ENCODE measurements around the gene AMFR.

The AMFR gene

DNA sequence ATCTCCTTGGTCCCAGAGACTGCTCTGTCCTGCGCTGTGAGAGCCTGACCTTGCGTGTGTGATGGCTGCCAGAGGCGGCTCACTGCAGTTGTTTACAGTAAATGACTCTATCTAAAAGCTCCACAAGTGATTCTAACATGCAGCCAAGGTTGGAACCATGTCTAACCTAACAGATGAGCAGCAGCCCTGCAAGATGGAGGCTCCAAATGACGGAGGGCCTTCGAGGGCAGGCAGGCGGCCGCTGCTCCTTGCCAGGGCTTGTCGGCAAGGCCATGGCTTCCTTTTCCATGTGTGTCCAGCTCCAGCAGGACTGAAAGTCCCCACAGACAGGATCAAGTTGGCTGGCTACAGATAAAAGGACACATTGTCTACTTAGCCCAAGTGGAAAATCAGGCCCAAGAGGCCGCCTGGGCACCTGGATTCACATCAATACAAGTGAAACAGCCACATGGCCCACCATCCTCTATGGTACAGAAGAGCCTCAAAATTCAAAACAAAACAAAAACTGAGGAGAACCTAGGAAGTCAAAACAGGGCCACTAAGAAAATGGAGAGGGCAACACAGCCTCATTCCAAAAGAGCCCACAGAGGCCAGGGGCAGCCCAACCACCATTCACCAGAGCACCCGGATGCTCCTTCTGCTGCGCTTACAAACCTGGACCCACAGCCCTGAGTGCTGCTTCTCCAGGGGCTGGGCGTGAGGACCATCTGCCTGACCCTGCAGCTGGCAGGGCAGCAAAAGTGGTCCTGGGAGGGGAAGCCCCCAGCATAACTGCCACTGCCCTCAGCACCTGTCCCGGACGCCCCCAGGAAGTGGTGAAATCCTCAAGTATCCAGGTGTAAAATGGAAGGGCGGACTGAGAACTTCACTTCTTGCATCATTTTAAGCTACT lies 65.0 kb downstream of the AMFR start:
- DNase-seq = no peak

DNA sequence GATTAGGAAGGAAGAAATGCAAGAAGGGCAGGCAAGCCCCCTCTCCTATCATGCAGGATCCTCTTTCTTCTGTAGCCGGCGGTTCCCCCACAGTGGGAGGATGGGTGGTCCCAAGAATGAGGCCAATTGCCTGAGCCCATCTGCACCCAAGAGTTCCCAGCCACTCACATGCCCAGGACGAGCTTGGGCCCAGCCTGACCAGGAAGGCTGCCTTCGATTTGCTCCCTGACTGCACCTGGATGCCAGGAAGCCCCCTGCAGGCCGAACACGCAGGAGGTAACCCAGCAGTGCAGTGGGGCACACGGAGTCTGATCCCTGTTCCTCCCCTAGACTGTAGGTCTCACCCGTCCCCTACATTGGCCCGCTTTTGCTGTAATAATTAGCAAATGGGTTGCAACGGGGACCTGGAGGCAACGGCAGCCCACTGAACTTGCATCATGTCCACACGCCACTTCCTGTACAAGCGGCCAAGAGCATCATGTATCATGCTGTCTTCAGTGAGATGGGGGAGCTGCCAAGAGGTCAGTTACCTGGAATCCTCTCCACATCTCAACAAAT lies 67.5 kb downstream of the AMFR start:
- DNase-seq = no peak

DNA sequence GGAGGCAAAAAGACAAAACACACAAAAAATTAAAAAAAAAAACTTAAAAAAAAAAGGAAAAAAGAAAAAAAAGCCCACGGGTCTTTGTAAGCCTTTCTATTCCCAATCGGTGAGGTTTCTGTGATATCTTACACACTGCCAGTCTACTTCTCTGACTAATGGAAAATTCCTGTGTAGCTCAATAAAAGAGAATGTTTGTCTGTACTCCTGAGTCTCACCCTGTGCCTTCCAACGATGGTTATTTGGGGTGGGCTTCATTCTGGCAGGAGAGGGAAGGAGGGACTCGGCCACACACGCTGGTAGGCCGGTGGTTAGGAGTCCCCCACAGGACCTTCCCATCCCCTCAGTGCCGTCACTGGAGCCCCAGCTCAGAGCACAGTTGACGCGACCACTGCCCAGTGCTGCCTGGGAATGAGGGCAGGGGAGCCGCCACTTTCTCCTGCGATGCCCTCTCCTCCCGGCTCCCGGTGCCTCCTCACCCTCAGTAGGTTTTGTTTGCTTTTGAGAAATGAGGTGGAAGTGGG lies 68.0 kb downstream of the AMFR start:
- no peak for DNase-seq

GRCh38 chr16:56356276-56357240 lies 68.8 kb downstream of the AMFR start:
- DNase-seq = peak; percentile 82

GRCh38 chr16:56355786-56356275 lies 69.5 kb downstream of the AMFR start:
- no peak for DNase-seq

- DNase-seq = no peak
Observed at GRCh38 chr16:56355221-56355620, 70.1 kb downstream of the AMFR start.

- DNase-seq = no peak
Observed at GRCh38 chr16:56354746-56355145, 70.6 kb downstream of the AMFR start.

DNA sequence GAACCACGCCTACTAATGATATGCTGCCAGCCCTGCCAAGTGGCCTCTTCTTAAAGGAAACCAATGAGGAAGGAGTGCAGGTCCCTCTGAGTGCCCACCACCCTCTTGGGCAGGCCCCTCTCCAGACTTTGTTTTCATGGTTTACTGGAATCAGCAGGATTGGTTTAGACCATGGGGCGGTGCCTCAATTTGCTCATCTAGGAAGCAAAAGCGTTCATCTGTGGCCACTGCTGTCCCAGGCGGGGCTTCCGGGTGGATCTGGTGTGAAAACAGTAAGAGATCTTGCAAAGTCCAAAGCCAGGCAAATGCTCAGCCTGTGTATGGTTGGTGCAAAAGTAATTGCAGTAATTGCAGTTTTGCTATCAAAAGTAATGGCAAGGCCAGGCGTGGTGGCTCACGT lies 71.3 kb downstream of the AMFR start:
- no peak for DNase-seq

- DNase-seq = no peak
Observed at GRCh38 chr16:56353054-56353921, 72.1 kb downstream of the AMFR start.

- DNase-seq = no peak
Observed at GRCh38 chr16:56352351-56353053, 72.8 kb downstream of the AMFR start.

DNA sequence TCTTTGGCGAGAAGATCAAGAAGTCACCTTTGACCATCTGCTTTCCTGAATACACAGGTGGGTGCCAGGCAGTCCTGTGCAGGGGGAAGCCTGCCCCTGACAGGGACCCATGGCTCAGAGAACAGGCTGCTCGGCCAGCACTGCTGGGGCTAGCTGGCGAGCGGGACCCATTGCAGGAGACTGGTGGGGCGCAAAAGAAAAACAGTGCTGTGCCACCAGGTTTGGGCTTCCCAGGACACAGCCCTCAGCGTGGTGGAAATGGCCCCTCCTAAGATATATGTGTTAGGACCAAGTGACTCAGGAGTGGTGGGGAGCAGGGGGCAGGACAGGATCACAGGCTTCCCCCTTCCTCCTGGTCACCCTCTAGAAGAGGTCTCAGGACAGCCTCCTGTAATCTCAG lies 73.9 kb downstream of the AMFR start:
- no peak for DNase-seq

GRCh38 chr16:56350491-56351405 lies 74.6 kb downstream of the AMFR start:
- DNase-seq = no peak

DNA sequence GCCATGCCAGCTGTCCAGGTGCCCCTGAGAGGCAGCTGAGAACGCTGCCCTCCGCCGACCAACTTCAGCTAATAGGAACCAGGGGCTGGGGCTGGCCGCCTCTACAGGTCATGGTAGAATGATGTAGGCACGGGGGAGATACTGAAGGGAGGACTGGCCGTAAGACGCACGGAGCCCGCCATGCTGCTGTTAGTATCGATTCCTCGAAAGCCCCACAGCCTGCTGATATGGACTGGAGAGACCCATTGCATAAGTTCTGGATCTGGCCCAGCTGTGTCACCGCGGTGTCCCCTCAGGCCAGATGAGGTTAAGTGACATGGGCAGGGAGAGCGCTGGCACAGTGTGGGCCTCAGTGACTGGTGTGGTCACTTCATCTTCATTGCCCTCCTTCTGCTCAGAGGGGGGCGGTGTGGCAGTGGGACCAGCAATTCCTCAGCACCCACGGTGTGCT lies 75.6 kb downstream of the AMFR start:
- no peak for DNase-seq

DNA sequence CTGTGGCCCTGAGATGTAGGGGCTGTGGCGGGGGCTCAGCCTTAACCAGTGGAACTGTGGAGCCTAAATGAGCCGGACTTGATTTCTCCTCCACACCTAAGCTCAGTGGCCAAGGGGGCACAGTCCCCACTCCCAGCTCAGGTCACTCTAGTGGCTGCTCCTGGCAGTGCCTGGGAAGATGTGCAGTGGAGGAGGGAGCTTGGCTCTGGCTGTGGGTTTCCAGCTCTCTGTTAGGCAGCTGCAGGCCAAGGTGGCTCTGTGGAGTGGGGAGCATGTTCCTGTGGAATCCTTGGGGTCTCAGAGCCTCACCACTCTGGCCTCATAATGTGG lies 76.3 kb downstream of the AMFR start:
- DNase-seq = no peak

- no peak for DNase-seq
Observed at GRCh38 chr16:56348168-56349085, 76.9 kb downstream of the AMFR start.

DNA sequence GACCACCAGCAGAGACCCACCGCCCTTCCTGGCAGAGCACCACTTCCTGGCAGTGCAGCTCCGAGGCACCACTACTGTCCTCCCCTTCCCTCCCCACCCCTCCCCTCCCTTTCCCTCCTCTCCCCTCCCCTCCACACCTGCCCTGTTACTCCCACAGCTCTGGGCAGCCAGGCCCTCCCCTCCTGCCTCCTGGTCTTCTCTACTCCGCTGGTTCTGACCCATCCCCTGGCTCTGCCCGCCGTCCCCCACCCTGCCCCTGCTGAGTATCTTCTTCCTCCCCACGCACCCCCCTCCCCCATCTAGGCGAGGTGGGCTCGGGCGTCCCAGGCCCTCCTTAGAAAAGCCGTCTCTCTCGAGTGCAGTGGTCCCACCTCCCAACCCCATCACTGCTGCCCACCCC lies 77.7 kb downstream of the AMFR start:
- no peak for DNase-seq

GRCh38 chr16:56347166-56347565 lies 78.2 kb downstream of the AMFR start:
- DNase-seq = no peak

DNA sequence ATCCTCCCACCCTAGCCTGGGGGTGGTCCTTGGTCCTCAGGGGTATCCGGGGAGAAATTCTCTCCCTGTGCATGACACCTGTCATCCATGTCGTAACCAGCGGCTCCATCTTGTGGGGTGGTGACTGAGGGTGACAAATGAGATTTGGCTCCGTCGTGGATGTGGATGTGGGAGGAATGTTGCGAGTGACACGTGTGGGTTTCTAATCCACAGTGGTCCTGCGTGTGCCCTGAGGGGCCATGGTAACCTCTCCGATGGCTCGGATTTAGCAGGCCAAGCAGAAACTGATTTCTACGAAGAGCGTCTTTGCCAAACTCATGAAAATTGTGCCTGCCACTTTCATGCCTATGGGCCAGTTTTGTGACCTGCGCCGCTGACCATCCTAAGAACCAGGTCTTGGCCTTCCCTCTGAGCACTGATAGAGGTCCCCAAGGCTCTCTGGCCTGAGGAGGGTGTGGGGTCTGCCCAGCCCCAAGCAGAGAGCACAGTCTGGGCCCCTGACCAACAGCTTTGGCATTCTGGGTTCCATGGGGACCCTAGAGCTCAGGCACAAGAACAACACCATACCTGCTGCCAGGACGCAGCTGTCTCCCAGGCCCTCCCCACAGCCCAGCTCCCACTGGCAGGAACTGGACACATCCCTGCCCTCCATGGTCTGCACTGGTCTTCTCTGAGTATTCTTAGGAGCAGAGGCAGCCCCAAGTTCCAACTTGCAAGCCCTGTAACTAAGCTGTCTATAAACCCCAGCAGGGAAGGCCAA lies 79.0 kb downstream of the AMFR start:
- DNase-seq = no peak
